Bronchus fibroblast of lung (primary cell): ENCODE data around the gene PTGDR. TPM values are rescaled to one million over a fixed set of nuclear protein-coding genes. Genes with fewer than 3 reads are reported as not detected.

Source experiments
- total RNA-seq: library from RNA; depleted of rRNA; stranded (reverse); fragments of >200 nt; gene quantifications from 2 replicates; pipeline ENCODE4 v1.2.3, GENCODE V29; 2015

The PTGDR gene, protein sequence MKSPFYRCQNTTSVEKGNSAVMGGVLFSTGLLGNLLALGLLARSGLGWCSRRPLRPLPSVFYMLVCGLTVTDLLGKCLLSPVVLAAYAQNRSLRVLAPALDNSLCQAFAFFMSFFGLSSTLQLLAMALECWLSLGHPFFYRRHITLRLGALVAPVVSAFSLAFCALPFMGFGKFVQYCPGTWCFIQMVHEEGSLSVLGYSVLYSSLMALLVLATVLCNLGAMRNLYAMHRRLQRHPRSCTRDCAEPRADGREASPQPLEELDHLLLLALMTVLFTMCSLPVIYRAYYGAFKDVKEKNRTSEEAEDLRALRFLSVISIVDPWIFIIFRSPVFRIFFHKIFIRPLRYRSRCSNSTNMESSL
- total RNA-seq: not detected in 2 replicates

DNA sequence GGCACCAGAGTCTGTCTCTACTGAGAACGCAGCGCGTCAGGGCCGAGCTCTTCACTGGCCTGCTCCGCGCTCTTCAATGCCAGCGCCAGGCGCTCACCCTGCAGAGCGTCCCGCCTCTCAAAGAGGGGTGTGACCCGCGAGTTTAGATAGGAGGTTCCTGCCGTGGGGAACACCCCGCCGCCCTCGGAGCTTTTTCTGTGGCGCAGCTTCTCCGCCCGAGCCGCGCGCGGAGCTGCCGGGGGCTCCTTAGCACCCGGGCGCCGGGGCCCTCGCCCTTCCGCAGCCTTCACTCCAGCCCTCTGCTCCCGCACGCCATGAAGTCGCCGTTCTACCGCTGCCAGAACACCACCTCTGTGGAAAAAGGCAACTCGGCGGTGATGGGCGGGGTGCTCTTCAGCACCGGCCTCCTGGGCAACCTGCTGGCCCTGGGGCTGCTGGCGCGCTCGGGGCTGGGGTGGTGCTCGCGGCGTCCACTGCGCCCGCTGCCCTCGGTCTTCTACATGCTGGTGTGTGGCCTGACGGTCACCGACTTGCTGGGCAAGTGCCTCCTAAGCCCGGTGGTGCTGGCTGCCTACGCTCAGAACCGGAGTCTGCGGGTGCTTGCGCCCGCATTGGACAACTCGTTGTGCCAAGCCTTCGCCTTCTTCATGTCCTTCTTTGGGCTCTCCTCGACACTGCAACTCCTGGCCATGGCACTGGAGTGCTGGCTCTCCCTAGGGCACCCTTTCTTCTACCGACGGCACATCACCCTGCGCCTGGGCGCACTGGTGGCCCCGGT, at the start of gene PTGDR:
PTGDR (plus strand) TSS at position 198 of the 778 bp plus-strand sequence; CDS start at position 315, 117 bp downstream.

DNA sequence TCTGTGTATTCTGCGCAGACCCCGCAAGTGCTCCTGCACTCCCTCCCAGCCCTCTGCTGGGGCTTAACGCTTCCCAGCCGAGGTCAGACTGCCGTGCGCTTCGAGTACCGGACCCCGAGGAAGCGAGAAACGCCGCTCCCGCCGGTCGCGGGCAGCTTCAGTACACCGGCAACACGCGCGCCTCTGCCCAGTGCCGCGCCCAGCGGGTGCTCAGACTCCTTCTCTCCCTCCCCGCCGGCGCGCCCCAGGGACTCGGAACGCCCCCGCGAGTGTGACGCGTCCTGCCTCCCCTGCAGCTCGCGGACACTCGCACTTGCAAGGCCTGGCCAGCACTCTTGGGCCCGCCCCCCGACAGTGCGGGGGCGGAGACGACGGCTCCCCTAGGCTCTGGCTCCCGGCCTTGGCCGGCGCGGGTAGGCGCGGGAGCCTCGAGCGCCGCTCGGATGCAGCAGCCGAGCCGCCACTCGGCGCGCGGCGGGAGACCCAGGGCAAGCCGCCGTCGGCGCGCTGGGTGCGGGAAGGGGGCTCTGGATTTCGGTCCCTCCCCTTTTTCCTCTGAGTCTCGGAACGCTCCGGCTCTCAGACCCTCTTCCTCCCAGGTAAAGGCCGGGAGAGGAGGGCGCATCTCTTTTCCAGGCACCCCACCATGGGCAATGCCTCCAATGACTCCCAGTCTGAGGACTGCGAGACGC, 46.6 kb downstream of the PTGDR start, which contains the start of gene PTGER2:
PTGER2 (plus strand) TSS at position 410 of the 692 bp plus-strand sequence; CDS start at position 647, 237 bp downstream.

Other genes with a start within 250 kb of the PTGDR start
- 85.0 and 94.7 TPM in 2 replicates for gene NID2, start 198.6 kb upstream of the PTGDR start, total RNA-seq
- 120 and 124 TPM in 2 replicates for gene PTGER2, start 46.6 kb downstream of the PTGDR start, total RNA-seq